K562 (cell line): ENCODE measurements around the gene PBXIP1. TPM values are rescaled to one million over a fixed set of nuclear protein-coding genes. Genes with fewer than 3 reads are reported as not detected.
"Not testable (repeated sequence)": the region's sequence is repeated elsewhere in the genome, so short reads cannot be mapped to it uniquely, and the experiment has no call there.

Experiments
- ADNP ChIP-seq: fragments of 200-800 bp; sonication (Bioruptor generic); IDR thresholded peaks from 2 replicates; pipeline ENCODE4 v1.6.1; 2016; ENCODE audit warnings: missing genetic modification characterization, missing compliant biosample characterization
- ATF1 ChIP-seq, 2 experiments: fragments of 450-650 bp in 1 of 2; IDR thresholded peaks; 2 replicates each; pipeline ENCODE4 v1.6.1; 2016; ENCODE audit warnings: missing compliant biosample characterization in 1 of 2, missing genetic modification characterization in 1 of 2
- BMI1 ChIP-seq: fragments of 150-350 bp; IDR thresholded peaks from 2 replicates; pipeline ENCODE4 v1.6.1; 2014; ENCODE audit warnings: low read length
- CTCF ChIP-seq, 3 experiments: IDR thresholded peaks in 2 of 3; conservative IDR thresholded peaks in 1 of 3; 2 replicates each; pipeline ENCODE4 v1.5.1; 2011 to 2012; ENCODE audit warnings: low read length in 3 of 3, mild to moderate bottlenecking in 3 of 3, control low read depth in 2 of 3, improper control_type of control experiment in 1 of 3, inconsistent platforms in 1 of 3, low read depth in 1 of 3, mixed read lengths in 1 of 3, moderate library complexity in 1 of 3; ENCODE audit not compliant: insufficient read depth in 2 of 3
- L3MBTL2 ChIP-seq: fragments of 450-650 bp; IDR thresholded peaks from 2 replicates; pipeline ENCODE4 v1.6.1; 2016; ENCODE audit warnings: mild to moderate bottlenecking, moderate library complexity
- MXI1 ChIP-seq: IDR thresholded peaks from 2 replicates; pipeline ENCODE4 v1.6.1; 2011; ENCODE audit warnings: low read depth, mild to moderate bottlenecking, improper control_type of control experiment, low read length
- NFE2 ChIP-seq: IDR thresholded peaks from 2 replicates; pipeline ENCODE4 v1.6.1; 2014; ENCODE audit warnings: antibody characterized with exemption, low read depth
- RAD21 ChIP-seq, 2 experiments: fragments of 250-450 bp in 1 of 2; fragments of 450-650 bp in 1 of 2; sonication (Bioruptor Pico) in 1 of 2; formaldehyde crosslinking in 1 of 2; IDR thresholded peaks in 1 of 2; conservative IDR thresholded peaks in 1 of 2; 2 replicates each; pipeline versions ENCODE4 v1.4.0 to v1.8.0; 2020 to 2022; ENCODE audit warnings: mild to moderate bottlenecking in 2 of 2, moderate library complexity in 1 of 2
- RFX1 ChIP-seq: fragments of 450-650 bp; IDR thresholded peaks from 2 replicates; pipeline ENCODE4 v1.6.1; 2016; ENCODE audit warnings: mild to moderate bottlenecking, moderate library complexity
- TEAD4 ChIP-seq, 2 experiments: sonication (generic) in 1 of 2; formaldehyde crosslinking in 1 of 2; IDR thresholded peaks; 2 replicates each; pipeline versions ENCODE4 v1.6.1 to v1.8.0; 2012 to 2022; ENCODE audit warnings: borderline replicate concordance in 1 of 2, inconsistent platforms in 1 of 2, low read length in 1 of 2, mild to moderate bottlenecking in 1 of 2, missing genetic modification reagents in 1 of 2
- TRIM24 ChIP-seq, 2 experiments: fragments of 450-650 bp; IDR thresholded peaks; 2 replicates each; pipeline ENCODE4 v1.6.1; 2016
- ZNF318 ChIP-seq, 2 experiments: fragments of 450-650 bp; IDR thresholded peaks; 2 replicates each; pipeline ENCODE4 v1.6.1; 2016; ENCODE audit warnings: mild to moderate bottlenecking in 2 of 2, borderline replicate concordance in 1 of 2, low read depth in 1 of 2, moderate library complexity in 1 of 2
- polyA plus RNA-seq, 8 experiments: library from polyadenylated mRNA; depleted of rRNA in 4 of 8; stranded (reverse) in 5 of 8; unstranded in 3 of 8; fragments of >200 nt; fragmentation: Nextera tagmentation in 2 of 8; fragmentation: Illumina TruSeq in 1 of 8; extraction: Ambion mirVana in 2 of 8; extraction: Trizol in 1 of 8; gene quantifications; 2 replicates each; pipeline versions ENCODE4 v1.2.1 to v1.2.3, GENCODE V29; 2011 to 2014; ENCODE audit warnings: inconsistent platforms in 1 of 8, missing spikeins in 1 of 8
- total RNA-seq, 7 experiments: library from RNA; depleted of rRNA in 6 of 7; stranded (reverse); fragments of >200 nt in 6 of 7; fragmentation: Illumina TruSeq in 2 of 7; extraction: Trizol in 2 of 7; gene quantifications; 2 replicates each; pipeline versions ENCODE4 v1.2.1 to v1.2.3, GENCODE V29; 2011 to 2021; ENCODE audit warnings: low replicate concordance in 1 of 7
- TF ChIP-seq, protein P1 (sequence below), 2 experiments: fragments of 450-650 bp; conservative IDR thresholded peaks; 2 replicates each; pipeline ENCODE4 v1.6.1; 2017; ENCODE audit warnings: mild to moderate bottlenecking in 2 of 2, moderate library complexity in 2 of 2

Gene PBXIP1
- total and polyA plus RNA-seq, 9 of the 15 experiments (the other 6 are each of a cell fraction or from before 2014, with no cell fraction given), result 0.13 to 8.3 (median 5.8) TPM

GRCh38 chr1:154995301-154995983, 39.5 kb upstream of the PBXIP1 start (continued):
- TF ChIP-seq, protein P1, sequence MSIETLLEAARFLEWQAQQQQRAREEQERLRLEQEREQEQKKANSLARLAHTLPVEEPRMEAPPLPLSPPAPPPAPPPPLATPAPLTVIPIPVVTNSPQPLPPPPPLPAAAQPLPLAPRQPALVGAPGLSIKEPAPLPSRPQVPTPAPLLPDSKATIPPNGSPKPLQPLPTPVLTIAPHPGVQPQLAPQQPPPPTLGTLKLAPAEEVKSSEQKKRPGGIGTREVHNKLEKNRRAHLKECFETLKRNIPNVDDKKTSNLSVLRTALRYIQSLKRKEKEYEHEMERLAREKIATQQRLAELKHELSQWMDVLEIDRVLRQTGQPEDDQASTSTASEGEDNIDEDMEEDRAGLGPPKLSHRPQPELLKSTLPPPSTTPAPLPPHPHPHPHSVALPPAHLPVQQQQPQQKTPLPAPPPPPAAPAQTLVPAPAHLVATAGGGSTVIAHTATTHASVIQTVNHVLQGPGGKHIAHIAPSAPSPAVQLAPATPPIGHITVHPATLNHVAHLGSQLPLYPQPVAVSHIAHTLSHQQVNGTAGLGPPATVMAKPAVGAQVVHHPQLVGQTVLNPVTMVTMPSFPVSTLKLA (conservative IDR thresholded peaks at IDR 0.05), result peak; percentile 15 to 23; a peak in 1 of 4 replicates
- TF ChIP-seq BMI1 (peak; percentile 53; the same call in 1 of the 2 replicates), NFE2 (peak; percentile 56; the same call in 1 of the 2 replicates), TEAD4 (IDR thresholded peaks at IDR 0.05; ENCODE audit: low read length) (0 out of 2 replicates have a peak, but pooled peaks have one; percentile 40), RAD21 (CRISPR knock-in tag; conservative IDR thresholded peaks at IDR 0.05 in 1 of 2, IDR thresholded peaks at IDR 0.05 in 1 of 2) (peak; percentile 27 to 32; a peak in 2 of 4 replicates), RFX1 (peak; percentile 94), TRIM24 (IDR thresholded peaks at IDR 0.05) (peak in 1 of 2 experiments; percentile 20; a peak in 1 of 4 replicates), L3MBTL2 (peak; percentile 28; the same call in 1 of the 2 replicates), MXI1 (peak; percentile 63; the same call in 1 of the 2 replicates), ATF1 (tag; IDR thresholded peaks at IDR 0.05) (0 out of 2 replicates have a peak, but pooled peaks have one; percentile 22), CTCF (IDR thresholded peaks at IDR 0.05 in 2 of 3, conservative IDR thresholded peaks at IDR 0.05 in 1 of 3; ENCODE audit: insufficient read depth in 2 of 3, low read depth in 1 of 3, low read length in 3 of 3) (peak; percentile 54 to 65 (median 58); a peak in 5 of 6 replicates), ZNF318 (IDR thresholded peaks at IDR 0.05; ENCODE audit: borderline replicate concordance in 1 of 2, low read depth in 1 of 2) (0 out of 4 replicates have a peak, but pooled peaks of 1 of the 2 experiments have one; percentile 24), ADNP (tag) (peak; percentile 64; the same call in 1 of the 2 replicates)
- TF ChIP-seq TEAD4 (CRISPR knock-in tag; IDR thresholded peaks at IDR 0.05; ENCODE audit: borderline replicate concordance); ATF1 (CRISPR knock-in tag; IDR thresholded peaks at IDR 0.05): not testable (repeated sequence)
